CD4-positive, alpha-beta T cell treated with Interleukin-21 for 1 hour (primary cell): ENCODE results near the gene MTTP.

Experiments used
- DNase-seq: peaks from one replicate; pipeline ENCODE4 v3.0.0-alpha.2; 2020

The MTTP gene

DNA sequence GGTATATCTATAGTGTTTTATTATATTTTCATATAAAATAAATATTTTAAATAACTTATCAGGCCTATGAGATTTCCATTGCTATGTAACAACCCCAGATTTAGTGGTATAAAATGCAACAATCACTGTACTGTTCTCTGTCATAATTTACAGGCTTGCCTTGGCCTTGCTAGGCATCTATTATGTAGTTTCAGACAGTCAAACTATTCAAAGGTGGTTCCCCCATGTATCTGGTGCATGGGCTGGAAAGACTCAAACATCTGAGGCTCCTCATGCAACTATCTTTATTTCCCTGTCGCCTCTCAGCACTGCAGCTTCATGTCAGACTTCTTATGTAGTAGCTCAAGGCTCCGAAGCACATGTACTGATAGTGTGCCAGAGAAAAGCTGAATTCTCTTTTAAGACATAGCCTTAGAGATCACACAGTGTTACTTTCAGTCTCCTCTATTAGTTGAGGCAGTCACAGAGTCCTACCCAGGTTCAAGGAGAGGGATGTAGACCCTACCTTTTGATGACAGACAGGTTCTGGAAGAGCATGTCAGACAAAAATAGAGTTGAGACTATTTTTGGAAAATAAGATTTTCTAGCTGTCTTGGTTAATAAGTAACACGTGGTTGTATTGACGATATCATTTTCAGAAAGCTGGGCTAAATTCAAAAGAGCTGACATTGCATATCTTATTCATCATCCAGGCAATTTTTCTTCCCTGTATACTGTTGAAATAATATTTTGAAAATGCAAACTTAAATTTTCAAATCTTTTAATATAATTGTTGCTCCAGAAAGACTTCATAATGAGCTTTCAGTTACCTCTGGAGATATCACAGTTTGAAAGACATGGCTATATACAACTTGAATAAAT is 19.4 kb downstream of the MTTP start:
- DNase-seq, result no peak

DNA sequence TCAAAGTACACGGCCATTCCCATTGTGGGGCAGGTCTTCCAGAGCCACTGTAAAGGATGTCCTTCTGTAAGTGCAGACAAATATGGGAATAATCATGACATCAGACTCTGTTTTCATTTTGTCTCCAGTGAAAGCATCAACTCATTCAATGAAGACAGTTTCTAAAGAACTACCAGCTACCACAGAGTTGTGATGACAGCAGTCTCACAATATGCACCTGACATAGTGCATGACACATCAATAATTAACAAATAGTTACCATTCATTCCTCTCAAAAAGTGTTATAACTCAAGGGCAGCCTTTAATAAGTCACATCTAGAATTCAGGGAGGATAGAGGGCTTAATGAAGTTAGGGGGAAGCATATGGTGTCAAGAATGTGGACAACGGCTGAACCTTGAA is 20.2 kb downstream of the MTTP start:
- DNase-seq, result no peak

DNA sequence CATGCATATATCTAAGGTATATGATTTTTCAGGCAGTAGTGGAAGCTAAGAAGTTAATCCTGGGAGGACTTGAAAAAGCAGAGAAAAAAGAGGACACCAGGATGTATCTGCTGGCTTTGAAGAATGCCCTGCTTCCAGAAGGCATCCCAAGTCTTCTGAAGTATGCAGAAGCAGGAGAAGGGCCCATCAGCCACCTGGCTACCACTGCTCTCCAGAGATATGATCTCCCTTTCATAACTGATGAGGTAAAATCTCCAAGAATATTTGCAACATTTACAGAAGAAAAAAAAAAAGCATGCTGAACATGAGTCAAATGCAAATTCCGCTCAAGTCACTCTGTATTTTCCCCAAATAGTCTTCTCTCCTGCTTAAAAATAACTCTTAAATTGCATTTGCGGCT is 32.1 kb downstream of the MTTP start:
- no peak for DNase-seq

DNA sequence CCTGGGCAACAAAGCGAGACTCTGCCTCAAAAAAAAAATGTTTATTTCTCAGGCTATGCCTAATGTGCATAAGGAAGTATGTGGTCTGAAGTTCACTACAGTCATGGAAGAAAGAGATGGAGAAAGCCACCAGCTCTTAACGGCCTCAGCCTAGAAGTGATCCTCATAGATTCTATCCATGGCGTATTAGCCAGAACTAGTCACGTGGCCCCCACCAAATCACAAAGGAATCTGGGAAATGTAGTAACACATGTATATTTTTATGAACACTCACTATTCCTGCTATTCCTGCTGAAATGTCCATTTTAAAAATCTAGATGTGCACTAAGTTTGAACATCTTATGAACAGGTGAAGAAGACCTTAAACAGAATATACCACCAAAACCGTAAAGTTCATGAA is 33.8 kb downstream of the MTTP start:
- no peak for DNase-seq

DNA sequence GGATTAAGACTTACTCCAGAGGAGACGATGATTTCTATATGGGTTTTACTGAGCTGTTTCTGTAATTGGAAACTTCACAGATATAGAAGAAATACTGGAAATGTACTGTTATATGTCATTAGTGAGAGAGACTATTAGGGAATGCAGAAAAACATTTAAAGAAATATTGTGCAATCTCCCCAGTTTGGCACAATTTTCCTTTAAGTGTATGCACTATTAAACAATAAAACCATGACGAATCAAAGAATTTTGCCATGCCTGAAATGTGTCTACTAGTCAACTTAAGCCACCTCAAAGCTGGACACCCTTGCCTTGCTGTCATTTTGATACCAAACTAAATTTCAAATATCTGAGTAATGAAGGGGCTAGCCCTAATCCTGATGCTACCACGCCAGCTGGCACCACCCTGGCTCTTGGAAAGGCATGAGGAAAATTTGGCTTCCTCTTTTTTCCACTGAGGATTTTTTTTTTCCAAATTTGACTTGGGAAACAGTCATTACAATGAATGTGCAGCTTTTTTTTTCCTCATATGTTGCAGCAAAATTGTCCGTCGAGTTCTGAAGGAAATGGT is 36.1 kb downstream of the MTTP start:
- no peak for DNase-seq

DNA sequence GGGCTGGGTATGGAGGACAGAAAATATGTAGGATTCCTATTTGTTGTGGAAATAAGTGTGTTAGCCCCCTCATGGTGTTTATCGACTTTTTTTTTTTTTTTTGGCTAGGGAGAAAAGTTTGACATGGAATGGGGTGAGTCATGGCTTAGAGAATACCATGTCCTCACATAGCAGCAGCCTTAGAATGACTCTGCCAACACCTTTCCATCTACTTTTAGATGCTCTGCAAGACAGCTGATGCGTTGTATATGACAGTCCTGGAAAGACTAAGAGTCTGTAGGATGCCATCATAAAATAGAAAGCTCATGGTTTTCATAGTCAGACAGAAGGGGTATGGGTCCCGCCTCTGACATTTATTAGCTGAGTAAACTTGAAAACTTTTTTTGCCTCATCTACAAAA is 37.7 kb downstream of the MTTP start:
- DNase-seq, result no peak

DNA sequence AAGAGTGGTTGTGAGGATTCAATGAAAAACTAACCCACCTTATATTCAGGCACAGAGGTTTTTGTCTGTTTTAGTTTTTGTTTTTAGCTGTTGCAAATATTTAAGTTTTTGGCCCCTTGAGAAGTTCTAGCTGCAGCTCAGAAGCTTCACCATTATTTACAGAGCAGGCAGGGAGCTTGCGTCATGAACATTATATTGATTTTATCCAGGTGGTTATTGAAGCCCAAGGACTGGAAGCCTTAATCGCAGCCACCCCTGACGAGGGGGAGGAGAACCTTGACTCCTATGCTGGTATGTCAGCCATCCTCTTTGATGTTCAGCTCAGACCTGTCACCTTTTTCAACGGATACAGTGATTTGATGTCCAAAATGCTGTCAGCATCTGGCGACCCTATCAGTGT is 38.1 kb downstream of the MTTP start:
- no peak for DNase-seq

DNA sequence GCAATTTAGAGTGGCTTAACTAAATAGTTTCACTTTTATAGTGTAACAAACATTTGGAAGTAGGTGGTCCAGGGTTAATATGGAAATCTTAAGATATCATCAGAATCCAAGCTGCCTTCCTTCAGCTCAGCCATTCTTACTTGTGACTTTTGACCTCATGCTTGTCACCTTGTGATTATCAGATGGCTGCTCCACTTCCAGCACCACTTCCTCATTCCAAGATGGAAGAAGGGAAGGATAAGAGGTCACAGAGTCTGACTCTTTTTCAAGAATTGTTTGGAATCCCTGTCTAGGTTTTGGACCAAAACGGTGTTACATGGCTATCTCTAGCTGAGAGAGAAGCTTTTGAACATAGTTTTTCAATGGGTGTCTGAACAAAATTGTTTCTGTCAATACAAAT is 39.9 kb downstream of the MTTP start:
- DNase-seq, result no peak

DNA sequence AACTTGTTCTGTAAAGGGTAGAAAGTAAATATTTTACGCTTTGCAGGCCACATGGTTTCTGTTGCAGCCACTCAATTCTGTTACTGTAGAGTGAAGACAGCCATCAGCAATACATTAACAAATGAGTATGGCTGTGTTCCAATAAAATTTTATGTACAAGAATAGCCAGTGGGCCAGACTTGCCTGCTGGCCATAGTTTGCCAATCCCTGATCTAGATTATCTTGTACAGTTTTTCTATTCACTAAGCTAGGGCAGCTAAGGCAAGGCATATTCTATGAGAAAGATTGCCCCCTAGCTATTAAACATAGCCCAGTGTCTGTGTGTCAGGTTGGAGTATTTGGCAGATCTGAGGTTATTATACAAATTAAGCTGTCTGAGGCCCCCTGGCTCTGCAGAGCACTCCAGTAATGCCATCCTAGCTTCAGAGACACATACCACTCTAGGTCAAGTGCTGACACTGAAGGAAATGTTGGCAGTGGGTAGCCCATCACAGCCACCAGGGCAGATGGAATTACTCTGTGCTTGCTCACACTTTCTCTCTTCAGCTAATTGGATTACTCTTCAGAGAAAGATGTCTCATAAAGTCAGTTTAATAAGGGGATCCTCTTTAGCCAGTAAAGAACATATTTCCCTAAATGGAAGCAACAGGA is 40.7 kb downstream of the MTTP start:
- DNase-seq, result no peak

DNA sequence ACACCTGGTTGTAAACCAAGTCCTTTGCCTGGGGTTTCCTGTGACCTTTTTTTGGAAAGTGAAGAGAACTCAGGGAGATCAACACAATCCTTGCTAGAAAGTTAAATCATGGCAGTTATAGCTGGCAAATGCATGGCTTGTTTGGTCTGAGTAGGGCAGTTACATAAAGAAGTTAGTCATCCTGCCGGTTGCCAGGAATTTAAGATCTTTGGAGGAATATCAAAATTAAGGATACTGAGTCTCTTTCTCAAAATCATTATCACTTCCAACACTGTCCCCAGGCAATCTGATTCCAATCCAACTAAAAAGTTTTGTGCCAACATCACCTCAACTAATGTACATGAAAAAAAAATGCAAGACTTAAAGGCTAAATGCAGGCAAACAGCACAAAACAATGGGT is 42.8 kb downstream of the MTTP start:
- no peak for DNase-seq

DNA sequence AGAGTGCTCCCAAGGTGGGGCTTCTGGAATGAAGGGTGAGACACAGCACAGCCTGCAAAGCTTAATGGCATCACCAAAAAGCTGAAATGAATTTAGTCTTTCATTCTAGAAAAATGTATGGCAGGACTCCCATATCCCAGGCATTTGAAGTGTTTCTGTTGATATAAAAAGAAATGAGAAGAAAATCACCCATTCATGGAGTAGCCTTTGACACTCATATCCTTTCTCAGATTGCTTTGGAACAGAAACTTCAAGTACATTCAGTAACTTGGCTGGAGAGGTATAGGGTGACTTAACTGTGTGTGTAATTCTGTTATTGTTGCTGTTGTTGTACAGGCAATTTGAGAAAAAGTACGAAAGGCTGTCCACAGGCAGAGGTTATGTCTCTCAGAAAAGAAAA is 47.7 kb downstream of the MTTP start:
- DNase-seq, result no peak

DNA sequence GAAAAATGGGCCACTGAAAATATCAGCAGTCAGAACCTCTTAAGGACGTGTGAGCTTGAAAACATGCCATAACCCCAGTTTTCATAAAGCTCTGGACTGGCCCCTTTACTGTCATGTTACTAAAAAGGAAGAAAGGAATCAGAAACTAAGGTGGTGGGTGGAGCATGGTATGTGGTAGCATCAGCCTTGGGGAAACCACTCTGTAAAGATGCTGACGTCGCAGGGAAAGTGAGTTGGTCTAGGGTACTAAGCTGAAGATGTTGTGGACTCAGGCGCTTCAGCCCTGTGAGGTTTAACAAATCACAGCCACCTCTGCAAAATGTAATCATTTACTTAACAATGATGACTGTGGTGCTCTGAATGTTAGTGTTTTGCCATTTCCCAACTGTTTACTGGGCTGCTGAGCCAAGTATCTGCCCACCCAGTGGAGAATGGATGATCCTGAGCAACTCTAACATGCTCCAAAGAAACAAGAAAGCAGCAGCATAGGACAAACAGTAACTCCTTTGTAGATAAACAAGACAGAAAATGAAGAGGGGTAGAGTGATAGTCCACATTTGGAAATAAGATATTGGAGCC is 49.6 kb downstream of the MTTP start:
- no peak for DNase-seq

DNA sequence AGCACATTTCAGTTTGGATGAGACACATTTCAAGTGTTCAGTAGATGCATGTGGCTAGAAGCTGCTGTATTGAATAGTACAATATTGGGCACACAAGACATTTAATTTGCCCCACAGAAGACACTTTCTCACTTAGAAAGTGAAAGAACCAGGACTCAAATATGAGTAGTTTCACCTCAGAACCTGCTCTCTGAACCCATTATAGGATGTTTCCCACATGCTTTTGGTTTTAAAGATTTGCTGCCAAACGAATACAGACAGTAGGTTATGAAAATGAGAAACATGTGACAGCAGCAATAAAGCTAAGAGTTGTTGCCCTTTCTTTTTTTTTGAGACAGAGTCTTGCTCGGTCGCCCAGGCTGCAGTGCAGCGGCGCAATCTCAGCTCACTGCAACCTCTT is 50.7 kb downstream of the MTTP start:
- DNase-seq, result no peak

DNA sequence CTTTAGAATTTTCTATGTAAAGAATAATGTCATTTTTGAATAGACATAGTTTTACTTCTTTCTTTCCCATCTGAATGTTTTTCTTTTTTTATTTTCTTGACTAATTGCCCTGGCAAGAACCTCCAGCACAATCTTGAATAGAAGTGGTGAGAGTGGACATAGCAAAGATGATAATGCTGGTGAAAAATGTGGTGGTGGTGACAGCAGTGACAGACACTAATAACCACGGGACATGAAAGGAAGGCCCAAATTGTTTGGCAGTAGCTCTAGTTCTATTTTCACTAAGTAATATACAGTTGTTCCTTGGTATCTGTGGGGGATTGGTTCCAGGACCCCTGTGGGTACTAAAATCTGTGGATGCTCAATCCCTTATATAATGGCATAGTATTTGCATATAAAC is 53.4 kb downstream of the MTTP start:
- no peak for DNase-seq

DNA sequence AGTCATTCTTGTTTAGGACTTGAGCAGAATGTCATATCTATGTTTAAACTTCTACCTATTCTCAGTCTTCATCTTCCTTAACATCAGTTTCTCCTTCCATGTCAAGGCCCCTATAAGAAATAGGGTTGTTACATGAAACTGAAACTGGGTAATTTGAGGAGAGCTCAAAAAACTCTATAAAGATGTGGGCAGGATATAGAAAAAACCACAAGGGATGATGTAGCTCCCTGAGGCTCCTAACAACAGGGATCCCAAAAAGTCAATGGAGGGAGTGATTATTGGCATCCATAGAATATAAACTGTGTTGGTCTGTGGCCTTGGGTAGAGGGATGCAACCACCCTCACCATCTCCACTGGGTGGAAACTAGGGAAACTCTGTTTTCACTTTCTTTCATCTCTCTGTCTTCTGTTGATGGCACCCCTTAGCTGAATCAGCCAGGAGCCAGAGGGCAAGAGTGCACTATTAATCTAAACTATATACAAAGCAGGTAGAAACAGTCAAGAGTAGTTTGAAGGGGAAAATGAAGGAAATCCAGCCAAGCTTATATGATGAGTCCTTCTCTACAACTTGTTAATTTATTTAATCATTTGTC is 55.4 kb downstream of the MTTP start:
- DNase-seq, result no peak

DNA sequence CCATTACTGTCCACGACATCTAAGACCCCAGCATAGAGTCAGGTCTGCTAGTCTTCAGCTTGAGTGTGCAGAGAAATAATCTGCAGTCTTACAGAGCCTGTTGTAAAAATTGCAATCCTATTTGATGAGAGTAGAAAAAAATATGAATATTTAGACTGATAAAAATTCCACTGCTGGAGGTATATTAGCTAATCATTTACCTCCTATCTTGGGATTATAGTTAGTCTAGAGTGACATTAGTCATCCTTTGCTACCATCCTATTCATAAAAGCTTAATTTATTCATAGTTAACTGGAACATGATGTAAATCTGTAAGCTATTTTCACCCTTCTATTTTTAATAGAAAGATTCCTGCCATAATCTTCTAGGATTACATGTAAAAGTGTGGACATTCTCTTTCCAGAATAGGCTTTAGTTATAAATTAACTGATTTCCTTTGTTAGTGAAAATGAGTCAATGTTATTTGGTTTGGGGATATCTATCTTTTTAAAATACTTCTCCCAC is 56.3 kb downstream of the MTTP start:
- DNase-seq, result no peak

DNA sequence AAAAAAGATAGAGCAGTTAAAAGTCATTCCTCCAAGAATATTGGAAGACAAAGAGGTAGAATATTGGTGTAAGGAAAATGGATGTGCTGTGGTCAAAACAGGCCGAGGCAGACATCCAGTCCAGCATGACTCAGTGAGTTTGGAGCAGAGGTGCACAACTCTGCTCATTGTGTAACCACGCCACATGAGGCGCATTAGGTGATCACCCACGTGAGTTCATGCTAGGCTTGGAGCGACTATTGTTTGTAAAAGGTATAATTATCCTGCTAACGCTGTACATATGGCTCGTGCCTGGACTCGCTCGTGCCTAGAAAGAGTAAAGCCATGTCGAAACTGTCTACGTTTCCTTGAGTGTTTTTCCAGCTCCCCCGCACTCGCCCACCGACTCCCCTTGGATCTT is 59.1 kb downstream of the MTTP start:
- DNase-seq, result no peak

DNA sequence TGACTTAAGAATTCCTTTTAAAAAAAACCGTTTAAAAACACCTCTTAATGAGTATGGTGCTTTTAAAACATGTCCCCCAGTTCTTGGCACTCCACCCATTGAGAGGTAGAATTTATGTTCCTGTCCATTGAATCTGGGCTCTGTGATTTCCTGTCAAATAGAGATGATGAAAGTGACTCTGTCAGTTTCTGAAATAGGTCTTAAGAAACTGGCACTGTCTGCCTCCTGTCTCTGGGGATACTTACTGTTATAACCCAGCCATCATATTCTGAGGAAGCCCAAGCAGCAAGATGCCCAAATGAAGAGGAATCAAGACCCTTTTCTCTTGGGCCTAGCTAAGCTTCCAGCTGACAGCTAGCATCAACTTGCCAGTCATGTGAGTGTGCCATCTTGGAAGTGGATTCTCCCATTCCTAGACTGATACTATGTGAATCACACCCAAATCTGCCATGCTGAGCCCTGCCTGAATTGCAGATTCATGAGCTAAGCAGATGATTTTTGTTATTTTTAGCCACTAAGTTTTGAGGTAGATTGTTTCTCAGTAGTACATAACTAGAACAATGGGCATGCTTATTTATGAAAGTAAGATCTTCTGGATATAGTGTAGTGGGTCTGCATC is 60.2 kb downstream of the MTTP start:
- DNase-seq, result no peak

DNA sequence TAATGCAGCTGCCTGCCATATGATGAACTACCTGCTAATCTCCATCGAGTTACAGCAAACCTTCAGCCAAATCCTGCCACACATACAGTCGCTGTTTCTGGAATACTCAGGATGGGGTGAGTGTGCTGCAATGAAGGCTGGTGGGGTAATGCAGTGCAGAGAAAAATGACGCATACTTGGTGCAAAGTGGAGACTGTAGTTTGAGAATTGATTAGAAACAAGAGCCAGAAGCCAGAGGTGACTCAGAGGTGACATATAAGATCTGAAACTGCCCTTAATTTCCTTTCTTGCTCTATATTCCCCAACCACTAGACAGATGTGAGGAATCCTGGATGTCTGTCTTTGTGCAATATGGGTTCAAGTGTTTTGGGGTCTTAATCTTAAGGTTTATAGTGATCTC is 61.0 kb downstream of the MTTP start:
- no peak for DNase-seq

DNA sequence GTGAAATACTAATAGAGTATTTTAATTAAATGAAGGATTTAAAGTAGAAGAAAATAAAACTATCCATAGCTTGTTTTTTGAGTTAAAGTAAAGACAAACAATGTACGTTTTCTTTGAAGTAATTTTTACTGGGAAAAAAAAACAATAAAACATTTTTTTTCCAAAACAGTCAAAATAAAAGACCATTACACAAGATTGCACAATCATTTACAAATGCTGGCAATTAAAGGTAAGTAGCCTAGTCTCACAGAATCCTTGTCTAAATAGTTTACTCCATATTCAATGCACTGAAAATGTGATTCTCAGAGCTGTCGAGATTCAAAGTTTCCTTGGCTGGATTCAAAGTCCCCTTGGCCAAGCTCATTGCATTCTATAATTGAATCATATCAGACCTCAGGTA is 61.8 kb downstream of the MTTP start:
- DNase-seq, result no peak

DNA sequence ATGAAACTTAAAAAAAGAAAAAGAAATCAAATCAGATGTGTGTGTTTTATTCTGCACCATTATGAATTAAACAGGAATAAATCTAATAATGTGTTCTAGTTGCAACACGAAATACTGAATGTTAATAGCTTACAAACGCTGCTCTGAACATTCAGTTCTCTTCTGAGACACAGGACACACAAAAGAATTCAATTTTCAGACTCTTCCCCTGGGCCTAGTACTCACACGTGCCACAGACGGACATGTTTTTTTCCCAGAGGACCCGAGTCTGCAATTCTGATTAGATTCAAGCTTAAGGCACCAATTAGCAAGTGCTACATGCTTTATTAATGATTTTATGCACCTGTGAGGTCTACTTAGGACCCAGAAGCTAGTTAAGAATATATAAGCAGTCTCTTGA is 62.5 kb downstream of the MTTP start:
- DNase-seq, result no peak

DNA sequence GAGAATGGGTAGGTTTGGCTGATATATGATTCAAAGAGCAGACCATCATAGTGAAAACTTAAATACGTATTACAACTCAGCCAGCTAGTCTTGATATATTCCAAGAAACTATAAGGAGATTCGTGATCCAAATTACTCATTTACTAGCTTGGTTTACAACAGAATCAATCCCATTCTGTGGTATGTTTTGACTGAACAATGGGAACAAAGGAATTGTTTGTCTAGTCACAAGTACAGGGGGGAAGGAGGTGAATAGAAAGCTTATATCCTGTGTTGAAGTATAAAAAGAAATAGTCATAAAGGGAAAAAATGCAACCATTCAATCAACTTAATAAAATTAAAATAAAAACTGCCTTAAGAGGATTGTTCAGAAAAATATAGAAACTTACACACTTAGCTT is 66.1 kb downstream of the MTTP start:
- DNase-seq, result no peak
